ENCODE data around the gene ZCCHC24.
"Not testable (repeated sequence)": the region's sequence is repeated elsewhere in the genome, so short reads cannot be mapped to it uniquely, and the experiment has no call there.

ZCCHC24 gene

DNA sequence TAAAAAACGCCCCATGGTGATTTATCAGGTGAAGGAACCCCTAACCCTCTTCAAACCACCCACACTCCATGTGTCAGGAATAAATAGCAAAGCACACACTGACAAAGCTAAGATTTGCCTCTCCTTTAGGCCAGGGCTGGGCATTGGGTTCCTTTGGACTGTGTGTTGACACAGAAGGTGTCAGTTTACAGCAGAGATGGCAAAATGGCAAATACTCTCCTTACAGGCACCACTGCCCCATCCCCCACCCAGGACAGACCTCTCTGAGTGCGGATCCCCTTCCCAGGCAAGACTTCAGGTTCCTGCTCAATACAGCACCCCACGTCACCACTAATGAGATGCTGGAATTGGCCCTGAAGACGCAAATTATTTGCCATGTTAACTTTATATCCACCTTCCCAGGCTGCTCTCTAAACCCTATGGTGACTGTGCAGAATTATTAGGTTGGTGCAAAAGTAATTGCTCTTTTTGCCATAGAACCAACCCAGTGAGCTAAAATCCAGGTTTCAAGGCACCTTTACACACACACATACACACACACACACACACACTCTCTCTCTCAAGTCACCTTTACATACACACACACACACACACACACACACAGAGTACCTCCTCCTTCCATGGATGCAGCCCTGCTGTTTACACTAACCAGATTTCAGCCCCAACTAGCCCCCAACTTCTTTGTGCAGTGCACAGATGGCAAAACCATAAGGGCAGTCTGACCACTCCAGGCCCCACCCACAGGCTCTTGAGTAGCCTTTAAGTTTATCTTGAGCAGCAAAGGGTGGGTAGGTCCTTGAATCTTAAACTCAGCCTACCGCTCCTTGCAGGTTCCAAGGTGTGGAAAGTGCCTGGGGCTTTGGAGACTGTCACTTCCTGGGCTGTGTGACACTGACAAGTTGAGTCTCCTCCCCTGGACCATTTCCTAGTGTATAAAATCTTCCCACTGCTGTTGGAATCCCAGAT, 4.0 kb upstream of the ZCCHC24 start:
- TF ChIP-seq, protein P1, sequence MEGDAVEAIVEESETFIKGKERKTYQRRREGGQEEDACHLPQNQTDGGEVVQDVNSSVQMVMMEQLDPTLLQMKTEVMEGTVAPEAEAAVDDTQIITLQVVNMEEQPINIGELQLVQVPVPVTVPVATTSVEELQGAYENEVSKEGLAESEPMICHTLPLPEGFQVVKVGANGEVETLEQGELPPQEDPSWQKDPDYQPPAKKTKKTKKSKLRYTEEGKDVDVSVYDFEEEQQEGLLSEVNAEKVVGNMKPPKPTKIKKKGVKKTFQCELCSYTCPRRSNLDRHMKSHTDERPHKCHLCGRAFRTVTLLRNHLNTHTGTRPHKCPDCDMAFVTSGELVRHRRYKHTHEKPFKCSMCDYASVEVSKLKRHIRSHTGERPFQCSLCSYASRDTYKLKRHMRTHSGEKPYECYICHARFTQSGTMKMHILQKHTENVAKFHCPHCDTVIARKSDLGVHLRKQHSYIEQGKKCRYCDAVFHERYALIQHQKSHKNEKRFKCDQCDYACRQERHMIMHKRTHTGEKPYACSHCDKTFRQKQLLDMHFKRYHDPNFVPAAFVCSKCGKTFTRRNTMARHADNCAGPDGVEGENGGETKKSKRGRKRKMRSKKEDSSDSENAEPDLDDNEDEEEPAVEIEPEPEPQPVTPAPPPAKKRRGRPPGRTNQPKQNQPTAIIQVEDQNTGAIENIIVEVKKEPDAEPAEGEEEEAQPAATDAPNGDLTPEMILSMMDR (conservative IDR thresholded peaks at IDR 0.05; ENCODE audit: control insufficient read depth, insufficient read depth, low read depth, low read length) = no peak
- no peak overlapping the region for H3K4me3 ChIP-seq (ENCODE audit: control insufficient read depth, low read depth, low read length)
- DNase-seq (ENCODE audit: low read depth) = no peak

DNA sequence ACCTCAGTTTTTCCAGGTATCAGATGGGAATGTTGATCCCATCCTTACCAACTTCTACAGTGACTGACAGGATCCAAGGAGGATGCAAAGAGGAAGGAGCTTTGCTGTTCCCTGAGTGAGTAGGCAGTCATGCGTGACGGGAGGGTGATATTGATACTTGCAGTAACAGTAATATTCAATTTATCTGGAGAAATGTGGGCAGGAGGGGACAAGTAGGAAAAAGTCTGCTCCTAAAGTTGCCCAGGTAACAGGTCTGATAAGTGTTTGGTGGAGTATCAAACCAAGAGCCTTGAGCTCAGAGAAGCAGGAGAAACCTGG, 3.3 kb upstream of the ZCCHC24 start:
- TF ChIP-seq, protein P1 (conservative IDR thresholded peaks at IDR 0.05; ENCODE audit: control insufficient read depth, insufficient read depth, low read depth, low read length) = no peak
- no peak overlapping the region for H3K4me3 ChIP-seq (ENCODE audit: control insufficient read depth, low read depth, low read length)
- no peak for DNase-seq (ENCODE audit: low read depth)

DNA sequence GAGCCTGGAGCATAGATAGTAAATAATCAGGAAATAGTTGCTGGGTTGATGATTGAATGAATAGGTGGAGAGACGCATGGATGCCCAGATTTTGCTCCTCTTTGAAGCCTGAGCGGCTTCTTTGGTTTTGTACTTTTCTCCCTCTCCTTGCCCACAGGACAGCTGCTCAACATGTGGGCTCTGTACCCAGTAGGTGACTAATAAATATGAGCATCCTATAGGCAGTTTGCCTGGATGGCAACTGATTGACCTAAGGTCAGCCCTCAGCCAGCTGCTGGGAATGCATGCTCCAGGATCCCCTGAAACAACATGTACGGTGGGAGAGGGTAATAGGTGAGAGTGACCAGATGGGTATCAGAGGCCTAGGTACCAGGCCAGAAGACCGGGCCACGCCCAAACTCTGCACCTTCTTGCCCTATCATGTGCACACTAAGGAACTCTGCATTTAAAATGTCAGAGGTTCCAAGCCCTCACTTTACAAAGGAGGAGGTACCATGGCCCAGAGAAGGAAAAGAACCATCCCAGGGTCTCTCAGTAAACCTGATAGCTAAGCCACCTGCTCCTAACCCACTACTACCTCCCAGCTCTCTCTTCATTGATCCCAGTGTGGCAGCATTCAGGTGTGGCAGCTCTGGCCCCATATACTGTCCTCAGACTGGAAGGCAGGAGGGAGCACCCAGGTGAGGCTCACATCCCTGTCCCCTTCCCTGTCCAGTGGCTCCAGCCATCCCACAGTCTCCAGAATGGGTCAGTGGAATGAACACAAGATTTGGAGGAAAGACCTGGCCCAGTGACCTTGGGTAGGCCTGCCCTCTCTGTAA, 2.7 kb upstream of the ZCCHC24 start:
- TF ChIP-seq, protein P1 (conservative IDR thresholded peaks at IDR 0.05; ENCODE audit: control insufficient read depth, insufficient read depth, low read depth, low read length) = no peak
- no peak for DNase-seq (ENCODE audit: low read depth)
- no peak overlapping the region for H3K4me3 ChIP-seq (ENCODE audit: control insufficient read depth, low read depth, low read length)

DNA sequence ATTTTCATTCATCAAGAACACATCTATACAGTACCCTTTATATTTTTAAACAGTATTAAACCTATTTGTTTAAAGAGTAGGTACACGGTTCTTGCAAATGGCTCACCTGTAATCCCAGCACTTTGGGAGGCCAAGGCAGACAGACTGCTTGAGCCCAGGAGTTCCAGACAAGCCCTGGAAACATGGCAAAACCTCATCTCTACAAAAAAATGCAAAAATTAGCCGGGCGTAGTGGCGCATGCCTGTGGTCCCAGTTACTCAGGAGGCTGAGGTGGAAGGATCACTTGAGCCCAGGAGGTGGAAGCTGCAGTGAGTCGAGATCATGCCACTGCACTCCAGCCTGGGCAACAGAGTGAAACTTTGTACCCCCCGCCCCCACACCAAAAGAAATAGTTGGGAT, 1.8 kb upstream of the ZCCHC24 start:
- not testable (repeated sequence) for DNase-seq (ENCODE audit: low read depth)

DNA sequence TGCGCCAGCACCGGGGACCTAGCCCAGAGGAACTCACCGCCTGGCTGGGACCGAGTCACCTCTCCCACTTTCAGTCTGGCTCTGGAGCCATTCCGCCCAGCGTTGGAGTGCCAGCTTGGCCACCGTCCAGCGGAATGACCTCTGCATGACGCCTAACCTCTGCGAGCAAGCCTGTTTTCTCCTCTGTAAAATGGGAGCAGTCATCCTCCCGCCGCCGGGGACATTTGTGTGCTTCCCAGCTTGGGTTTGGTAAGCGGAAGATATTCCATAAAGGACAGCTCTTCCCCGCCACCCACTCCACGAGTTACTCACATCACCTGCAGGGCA, 1.3 kb upstream of the ZCCHC24 start:
- TF ChIP-seq, protein P1 (conservative IDR thresholded peaks at IDR 0.05; ENCODE audit: control insufficient read depth, insufficient read depth, low read depth, low read length) = no peak
- peak overlapping the region; percentile 40 for H3K4me3 ChIP-seq (ENCODE audit: control insufficient read depth, low read depth, low read length)
- DNase-seq (ENCODE audit: low read depth) = peak; percentile 48

More for the DNA sequence above, 1.8 kb upstream of the ZCCHC24 start:
- not testable (repeated sequence) for H3K4me3 ChIP-seq (ENCODE audit: control insufficient read depth, low read depth, low read length)

DNA sequence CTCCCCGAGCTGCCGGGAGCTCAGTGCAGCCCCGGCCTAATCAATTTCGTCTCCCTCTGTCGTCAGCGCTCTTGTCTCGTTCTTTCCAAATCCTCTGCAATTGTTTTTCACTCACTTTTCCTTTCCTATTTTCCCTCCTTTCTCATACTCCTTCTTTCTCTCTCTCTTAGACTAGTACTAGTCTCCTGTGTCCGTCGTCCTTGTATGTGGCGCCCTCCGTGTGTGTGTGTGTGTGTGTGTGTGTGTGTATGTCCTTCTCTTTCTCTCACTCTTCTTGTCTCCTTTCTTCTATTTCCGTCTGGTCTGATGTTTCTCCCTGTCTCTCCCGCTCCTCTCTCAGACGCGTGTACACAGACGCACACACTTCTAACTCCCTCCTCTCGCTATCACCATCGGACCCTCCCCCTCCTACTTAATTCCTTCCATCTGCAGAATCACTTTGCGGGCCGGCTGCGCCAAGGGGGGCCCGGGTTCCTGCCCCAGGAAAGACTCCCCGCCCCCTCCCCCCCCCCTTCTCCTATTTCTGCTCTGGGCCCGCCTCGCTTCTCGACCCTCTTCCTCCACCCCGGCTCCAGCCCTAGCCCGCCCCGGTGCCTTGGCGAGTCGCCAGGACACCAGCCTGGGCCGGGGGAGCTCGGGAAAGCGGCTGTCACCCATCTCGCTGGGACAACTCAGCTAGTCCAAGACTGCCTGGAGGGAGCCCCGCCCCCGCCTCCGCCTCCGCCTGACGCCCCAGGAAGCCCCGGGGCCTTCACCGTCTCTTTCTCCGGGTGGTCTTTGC, 743 bp upstream of the ZCCHC24 start:
- peak overlapping the region; percentile 40 for H3K4me3 ChIP-seq (ENCODE audit: control insufficient read depth, low read depth, low read length)
- DNase-seq (ENCODE audit: low read depth) = peak; percentile 61
- TF ChIP-seq, protein P1 (conservative IDR thresholded peaks at IDR 0.05; ENCODE audit: control insufficient read depth, insufficient read depth, low read depth, low read length) = no peak
